ENCODE results near the gene LRRC43.

LRRC43 gene

DNA sequence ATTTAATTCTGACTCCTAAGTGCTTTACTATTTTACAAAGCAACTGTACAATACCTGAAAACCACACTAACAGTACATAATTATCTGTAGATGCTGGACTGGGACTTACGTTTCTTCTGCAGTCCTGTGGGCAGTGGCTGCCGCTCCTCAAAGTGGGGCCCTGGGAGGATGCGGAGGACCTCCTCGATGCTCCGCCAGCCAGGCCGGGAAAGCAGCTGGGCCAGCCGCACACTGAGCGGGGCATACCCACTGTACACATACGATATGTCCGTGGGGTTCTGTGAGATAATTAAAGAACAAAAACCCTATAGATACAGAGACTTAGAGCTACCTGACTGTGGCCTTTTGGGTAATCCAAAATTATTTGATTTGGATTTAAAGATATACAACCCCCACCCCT lies 49.8 kb downstream of the LRRC43 start:
- DNase-seq (ENCODE audit: low read depth): no peak
- H3K4me3 ChIP-seq (ENCODE audit: low read length): no peak overlapping the region
- TF ChIP-seq, protein P1, sequence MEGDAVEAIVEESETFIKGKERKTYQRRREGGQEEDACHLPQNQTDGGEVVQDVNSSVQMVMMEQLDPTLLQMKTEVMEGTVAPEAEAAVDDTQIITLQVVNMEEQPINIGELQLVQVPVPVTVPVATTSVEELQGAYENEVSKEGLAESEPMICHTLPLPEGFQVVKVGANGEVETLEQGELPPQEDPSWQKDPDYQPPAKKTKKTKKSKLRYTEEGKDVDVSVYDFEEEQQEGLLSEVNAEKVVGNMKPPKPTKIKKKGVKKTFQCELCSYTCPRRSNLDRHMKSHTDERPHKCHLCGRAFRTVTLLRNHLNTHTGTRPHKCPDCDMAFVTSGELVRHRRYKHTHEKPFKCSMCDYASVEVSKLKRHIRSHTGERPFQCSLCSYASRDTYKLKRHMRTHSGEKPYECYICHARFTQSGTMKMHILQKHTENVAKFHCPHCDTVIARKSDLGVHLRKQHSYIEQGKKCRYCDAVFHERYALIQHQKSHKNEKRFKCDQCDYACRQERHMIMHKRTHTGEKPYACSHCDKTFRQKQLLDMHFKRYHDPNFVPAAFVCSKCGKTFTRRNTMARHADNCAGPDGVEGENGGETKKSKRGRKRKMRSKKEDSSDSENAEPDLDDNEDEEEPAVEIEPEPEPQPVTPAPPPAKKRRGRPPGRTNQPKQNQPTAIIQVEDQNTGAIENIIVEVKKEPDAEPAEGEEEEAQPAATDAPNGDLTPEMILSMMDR (IDR thresholded peaks at IDR 0.05; ENCODE audit: insufficient read depth, low read depth, low read length, missing control alignments): no peak

DNA sequence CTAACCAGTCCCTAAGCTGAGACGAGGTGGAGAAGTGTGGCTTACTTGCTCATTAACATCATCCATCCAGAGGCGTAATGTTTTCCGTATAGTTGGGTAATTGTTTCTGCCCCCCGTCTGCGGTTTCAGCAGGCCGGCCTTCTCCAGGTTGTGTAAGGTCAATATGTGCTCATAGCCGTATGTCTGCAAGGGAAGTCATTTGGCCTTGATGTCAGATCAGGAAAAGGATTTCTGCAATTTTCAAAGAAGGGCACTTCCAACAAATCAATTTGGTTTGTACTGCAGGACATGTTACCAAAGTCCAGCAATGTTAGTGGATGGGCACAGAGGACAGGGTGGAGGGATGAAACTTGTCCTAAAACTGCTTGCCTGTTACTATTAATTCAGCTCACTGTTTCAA lies 52.8 kb downstream of the LRRC43 start:
- DNase-seq (ENCODE audit: low read depth): no peak
- TF ChIP-seq, protein P1 (IDR thresholded peaks at IDR 0.05; ENCODE audit: insufficient read depth, low read depth, low read length, missing control alignments): no peak
- H3K4me3 ChIP-seq (ENCODE audit: low read length): no peak overlapping the region

DNA sequence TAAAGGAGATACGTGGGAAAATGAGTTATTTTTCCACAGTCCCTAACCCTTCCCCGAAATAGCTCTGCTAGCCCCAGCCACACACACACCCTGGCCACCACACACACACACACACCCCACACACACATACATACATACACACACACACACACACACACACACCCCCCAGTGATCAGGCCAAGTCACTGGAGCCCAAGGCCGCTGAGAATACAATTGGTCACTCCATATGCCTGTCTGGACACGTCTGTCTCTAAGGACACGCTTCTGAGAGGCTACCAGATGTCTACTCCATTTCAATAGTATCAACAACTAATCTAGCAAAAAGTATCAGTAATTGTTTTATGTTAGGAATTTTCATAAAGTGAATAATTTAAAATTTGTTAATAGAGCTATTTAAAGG lies 55.9 kb downstream of the LRRC43 start:
- peak; percentile 76 for DNase-seq (ENCODE audit: low read depth)
- no peak overlapping the region for H3K4me3 ChIP-seq (ENCODE audit: low read length)
- TF ChIP-seq, protein P1 (IDR thresholded peaks at IDR 0.05; ENCODE audit: insufficient read depth, low read depth, low read length, missing control alignments): no peak

DNA sequence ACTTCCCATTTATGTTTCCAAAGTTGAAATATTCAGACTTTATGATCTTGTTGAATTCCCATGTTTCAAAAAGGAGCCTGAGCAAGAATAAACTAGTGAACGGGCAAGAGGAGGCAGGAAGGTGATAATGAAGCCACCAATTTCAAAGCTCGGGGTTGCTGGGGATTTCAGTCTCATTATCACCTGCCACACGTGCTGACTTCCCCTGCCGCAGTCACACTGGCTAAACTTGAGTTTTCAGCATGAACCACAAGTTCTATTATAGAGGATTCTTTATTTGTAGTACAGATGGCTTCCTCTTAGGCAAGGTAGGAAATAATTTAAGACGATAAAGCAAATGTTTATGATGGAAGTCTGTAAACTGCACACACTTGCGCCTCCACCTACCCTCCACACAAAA lies 61.0 kb downstream of the LRRC43 start:
- TF ChIP-seq, protein P1 (IDR thresholded peaks at IDR 0.05; ENCODE audit: insufficient read depth, low read depth, low read length, missing control alignments): no peak
- no peak for DNase-seq (ENCODE audit: low read depth)
- no peak overlapping the region for H3K4me3 ChIP-seq (ENCODE audit: low read length)

DNA sequence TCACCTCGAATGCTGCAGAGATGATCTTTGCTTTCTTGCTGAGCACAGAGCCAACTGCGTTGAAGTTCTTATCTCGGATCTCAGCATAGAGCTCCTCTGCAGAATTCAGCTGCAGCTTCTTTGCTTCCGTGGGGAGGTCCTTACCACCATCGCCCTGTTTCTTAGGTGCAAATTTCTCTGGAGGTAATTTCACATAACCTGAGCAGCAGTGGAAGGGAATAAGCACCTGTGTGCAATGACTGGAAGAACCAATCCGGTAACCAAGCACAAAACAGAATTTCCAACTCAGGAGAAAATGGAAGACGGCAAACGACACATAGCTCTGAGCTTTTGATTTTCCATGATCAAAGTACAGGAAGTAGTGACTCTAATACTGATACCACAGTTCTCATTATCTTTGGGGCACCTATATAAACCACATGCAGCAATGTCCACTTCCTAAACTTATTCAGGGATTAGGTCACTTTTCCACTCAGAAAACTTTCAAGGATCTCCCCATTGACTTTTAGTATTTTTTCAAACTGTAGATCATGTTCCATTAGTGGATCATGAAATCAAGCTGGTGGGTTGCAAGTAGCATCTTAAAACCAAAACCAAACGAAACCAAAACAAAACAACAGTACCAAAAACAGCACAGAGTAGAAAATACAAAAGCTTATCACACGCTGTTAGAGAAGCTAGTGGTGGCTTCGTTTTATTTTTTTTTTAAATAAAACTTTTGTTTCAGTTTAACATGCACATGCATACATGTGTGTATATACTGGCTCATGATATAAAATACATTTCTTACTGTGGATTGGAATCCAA lies 61.8 kb downstream of the LRRC43 start:
- TF ChIP-seq, protein P1 (IDR thresholded peaks at IDR 0.05; ENCODE audit: insufficient read depth, low read depth, low read length, missing control alignments): no peak
- DNase-seq (ENCODE audit: low read depth): no peak
- no peak overlapping the region for H3K4me3 ChIP-seq (ENCODE audit: low read length)

DNA sequence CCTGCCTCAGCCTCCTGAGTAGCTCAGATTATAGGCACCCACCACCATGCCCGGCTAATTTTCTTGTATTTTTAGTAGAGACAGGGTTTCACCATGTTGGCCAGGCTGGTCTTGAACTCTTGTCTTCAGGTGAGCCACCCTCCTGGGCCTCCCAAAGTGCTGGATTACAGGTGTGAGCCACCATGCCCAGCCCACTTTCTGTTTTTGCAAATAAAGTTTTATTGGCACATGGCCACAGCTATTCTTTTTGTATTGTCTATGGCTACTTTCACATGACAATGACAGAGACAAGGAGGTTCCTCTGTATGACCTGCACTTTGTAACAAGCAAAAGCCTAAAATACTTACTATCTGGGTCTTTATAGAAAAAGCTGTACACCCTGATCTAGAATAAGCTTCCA lies 62.6 kb downstream of the LRRC43 start:
- no peak overlapping the region for H3K4me3 ChIP-seq (ENCODE audit: low read length)
- DNase-seq (ENCODE audit: low read depth): no peak
- TF ChIP-seq, protein P1 (IDR thresholded peaks at IDR 0.05; ENCODE audit: insufficient read depth, low read depth, low read length, missing control alignments): no peak

DNA sequence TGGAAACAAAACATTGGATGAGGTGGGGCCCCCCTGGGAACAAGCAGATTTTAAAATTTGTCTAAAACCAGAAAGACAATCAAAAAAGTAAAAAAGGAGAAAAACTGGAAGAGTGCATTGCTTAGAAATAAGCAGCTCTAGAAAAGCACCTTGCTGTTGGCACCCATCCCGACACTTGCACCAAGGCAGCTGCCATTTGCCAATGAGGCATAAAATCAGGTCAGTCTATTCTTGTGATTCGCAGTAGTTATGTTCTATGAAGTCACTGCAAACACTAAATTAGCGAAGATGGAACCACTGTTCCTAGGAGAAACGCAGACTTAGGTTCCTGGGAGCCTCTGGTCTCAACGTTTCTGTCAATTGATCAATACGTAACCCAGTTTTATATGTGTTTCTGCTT lies 67.1 kb downstream of the LRRC43 start:
- TF ChIP-seq, protein P1 (IDR thresholded peaks at IDR 0.05; ENCODE audit: insufficient read depth, low read depth, low read length, missing control alignments): no peak
- no peak overlapping the region for H3K4me3 ChIP-seq (ENCODE audit: low read length)
- no peak for DNase-seq (ENCODE audit: low read depth)

Measured in epithelial cell of esophagus (primary cell).